Measurements from ENCODE around the gene GLRB. TPM values are rescaled to one million over a fixed set of nuclear protein-coding genes. Genes with fewer than 3 reads are reported as not detected.

Gene GLRB

Small RNAs within 50 kb of the gene (small RNA-seq; reads per million reads assigned to genes)
- gene RF00019 (ENCODE audit: insufficient read depth) (not detected), gene RNU6-582P (ENCODE audit: insufficient read depth) (not detected)
